Germinal center (tissue), 1 donor: Measurements from ENCODE around the gene CEP164.

Source experiments
- DNase-seq: peaks from one replicate; pipeline ENCODE4 v3.0.0; 2012; ENCODE audit warnings: mixed read lengths, low spot score

The CEP164 gene

GRCh38 chr11:117423046-117423575 is 95.5 kb downstream of the CEP164 start:
- DNase-seq = no peak

- no peak for DNase-seq
These were observed 97.1 kb downstream of the CEP164 start for GRCh38 chr11:117424781-117425180.

DNA sequence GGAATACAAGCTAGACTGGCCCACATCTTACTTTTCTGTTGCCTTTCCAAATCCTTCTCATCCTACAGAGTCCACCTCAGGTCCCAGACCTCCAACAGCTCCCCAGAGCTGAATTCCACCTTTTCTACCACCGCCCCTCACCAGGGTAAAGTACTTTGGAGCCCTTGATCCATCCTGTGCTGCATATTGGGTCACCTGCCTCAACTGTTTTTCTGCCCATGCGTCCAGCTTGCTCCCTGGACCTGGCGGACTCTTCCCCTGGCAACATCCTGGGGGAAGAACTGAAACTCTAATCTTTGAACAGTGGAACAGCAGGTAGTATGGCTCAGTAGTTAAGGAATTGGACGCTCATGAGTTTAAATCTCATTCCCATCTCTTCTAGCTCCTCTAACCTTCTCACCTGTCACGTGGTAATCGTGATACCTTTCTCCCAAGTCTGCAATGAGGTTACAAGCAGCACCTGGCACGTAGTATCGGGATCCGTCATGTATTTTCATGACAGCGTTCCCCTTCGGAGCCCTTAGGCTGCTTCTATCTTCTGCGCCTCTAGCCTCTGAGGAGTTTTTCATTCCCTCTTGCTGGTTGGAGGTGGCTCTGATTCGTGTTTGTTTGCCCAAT is 98.1 kb downstream of the CEP164 start:
- DNase-seq = no peak

GRCh38 chr11:117426297-117426685 is 98.6 kb downstream of the CEP164 start:
- DNase-seq = peak; percentile 67

DNA sequence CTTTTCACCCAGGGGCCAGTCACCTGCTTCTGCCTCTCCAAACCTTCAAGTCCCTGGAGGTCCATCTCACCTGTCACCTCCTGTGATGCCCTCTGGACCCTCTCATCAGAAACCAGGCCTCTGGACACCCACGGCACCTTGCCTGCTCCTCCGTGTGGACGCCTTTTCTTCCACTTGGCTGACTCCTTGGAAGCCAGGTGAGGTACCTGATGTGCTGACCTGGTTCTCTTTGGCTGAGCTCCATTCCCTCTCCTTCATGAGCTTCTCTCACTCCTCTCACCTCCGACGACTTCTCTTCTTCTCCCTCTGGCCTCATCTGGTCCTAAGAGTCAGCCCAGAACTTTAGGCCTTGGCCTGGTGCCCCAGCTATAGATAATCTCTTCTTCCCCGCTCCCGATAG is 99.3 kb downstream of the CEP164 start:
- no peak for DNase-seq

- no peak for DNase-seq
These were observed 99.8 kb downstream of the CEP164 start for GRCh38 chr11:117427356-117427874.

- DNase-seq = no peak
These were observed 100.7 kb downstream of the CEP164 start for GRCh38 chr11:117428186-117428855.

GRCh38 chr11:117428856-117429229 is 101.2 kb downstream of the CEP164 start:
- DNase-seq = no peak

GRCh38 chr11:117430293-117430955 is 102.8 kb downstream of the CEP164 start:
- DNase-seq = no peak

DNA sequence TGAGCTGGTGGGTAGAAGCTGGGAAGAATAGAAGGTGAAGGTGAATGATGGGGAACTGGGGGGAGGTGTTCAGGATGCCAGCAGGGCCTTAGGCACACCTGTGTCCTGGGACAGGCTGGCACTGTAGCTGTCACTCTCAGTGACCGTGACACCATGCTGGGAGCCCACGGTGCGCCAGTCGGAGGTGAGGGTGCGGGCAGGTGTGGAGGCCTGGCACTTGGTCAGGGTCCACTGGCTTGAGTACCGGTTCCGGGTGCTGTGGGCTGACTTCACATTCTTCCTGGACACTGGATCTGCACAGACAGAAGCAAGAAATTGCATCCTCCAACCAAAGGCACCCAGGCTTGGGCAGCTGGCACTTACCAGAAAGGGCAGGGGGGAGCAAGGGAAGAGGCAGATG is 103.8 kb downstream of the CEP164 start:
- no peak for DNase-seq

DNA sequence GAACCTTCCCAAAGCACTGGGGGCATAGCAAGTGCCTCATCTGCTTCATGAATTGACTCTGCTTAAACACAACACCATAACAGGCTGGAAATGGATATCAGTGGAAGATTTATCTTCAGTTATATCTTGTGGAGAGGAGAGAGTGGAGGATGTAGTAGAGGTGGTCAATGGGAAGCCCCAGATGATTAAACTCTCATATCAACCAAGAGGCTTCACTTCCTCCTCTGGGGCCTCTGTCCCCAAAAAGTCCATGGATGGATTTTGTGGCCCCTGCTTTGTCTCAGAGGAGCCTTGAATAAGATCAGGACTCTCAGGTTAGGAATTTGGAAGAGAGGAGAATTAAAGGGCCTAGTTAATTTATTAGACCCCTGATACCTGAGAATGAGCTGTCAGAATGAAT is 106.1 kb downstream of the CEP164 start:
- DNase-seq = no peak

GRCh38 chr11:117434481-117434880 is 106.8 kb downstream of the CEP164 start:
- DNase-seq = no peak

DNA sequence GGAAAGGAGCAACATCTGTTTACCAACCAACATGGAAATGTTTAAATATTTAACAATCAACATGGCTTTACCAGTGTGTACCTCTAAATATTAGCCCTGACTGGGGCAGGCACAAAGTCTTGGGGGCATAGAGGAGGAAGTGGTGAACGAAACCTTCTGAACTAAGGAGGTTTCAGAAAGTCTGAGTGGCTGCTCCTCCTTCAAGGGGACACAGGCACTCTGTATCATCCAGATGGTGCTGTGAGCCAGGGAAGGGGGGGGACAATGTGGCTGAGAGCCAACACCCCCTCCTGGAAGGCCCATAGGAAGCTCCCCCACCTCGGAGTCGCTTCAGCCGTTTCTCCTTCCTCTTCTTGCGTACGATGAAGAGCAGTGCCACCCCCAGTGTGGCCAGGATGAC is 107.7 kb downstream of the CEP164 start:
- no peak for DNase-seq

- no peak for DNase-seq
These were observed 109.6 kb downstream of the CEP164 start for GRCh38 chr11:117437041-117437790.

GRCh38 chr11:117437791-117438130 is 110.1 kb downstream of the CEP164 start:
- no peak for DNase-seq

DNA sequence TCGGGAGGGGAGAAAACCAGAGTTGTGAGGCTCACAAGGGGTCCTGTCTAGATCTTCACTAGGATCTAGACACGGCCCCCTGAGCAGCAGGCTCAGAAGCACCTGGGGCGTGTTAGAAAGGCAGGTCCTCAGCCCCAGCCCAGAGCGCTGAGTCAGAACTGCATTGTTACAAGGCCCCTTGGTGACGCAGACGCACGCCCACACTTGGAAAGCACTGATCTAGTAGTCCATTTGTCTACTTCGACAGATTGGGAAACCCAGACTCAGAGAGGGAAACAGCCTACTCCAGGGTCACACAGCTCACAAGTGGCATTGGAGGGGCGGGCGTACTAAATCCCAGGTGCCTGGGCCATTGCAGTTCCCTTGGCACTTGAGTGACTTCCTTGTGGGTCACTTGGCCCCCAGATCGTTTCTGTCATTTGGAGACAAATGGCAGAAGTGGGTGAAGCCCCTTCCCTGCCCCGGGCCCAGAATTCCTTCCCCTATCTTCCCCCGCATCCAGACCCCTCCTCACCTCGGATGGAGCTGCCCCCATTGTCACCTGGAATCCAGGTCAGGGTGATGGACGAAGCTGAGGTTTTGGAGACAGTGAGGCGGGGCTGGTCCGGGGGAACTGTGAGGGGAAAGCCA is 110.8 kb downstream of the CEP164 start:
- no peak for DNase-seq

- DNase-seq = no peak
These were observed 111.6 kb downstream of the CEP164 start for GRCh38 chr11:117439256-117439655.

GRCh38 chr11:117440258-117440657 is 112.6 kb downstream of the CEP164 start:
- DNase-seq = no peak

DNA sequence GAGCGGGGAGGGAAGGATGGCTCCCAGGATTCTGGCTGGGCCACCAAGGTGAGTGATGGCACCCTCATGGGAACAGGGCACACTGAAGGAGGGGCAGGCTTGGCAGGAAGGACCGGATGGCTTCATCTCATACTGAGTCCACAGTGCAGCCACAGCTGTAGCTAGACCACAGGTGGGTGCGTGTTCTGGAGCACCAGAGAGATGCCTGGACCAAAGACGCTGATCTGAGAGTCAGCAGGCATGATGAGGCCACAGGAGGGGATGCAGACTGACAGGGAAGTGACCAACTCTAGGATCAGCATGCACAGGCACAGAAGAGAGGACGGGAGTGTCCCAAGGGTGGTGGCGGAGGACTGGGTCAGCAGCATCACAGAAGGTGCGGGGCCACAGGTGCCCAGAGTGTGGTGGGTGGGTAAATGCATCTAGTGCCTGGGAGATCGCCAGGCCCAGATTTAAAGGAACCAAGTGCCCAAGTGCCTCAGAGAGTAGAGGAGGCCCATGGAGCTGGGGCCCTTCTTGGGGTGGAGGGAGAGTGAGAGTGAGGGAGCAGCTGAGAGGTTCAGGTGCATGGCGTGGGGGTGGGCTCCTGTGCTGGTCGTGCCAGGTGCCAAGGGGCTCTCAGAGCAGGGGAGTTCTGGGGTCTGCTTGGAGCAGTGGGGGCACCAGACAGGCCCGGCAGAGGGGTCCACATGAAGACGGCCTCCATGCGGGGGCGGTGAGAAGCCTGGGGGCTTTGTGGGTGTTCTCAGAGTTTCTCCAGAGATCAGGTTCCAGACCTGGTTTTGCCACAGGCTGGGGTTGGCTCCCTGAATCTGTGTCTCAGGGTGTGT is 113.7 kb downstream of the CEP164 start:
- no peak for DNase-seq

DNA sequence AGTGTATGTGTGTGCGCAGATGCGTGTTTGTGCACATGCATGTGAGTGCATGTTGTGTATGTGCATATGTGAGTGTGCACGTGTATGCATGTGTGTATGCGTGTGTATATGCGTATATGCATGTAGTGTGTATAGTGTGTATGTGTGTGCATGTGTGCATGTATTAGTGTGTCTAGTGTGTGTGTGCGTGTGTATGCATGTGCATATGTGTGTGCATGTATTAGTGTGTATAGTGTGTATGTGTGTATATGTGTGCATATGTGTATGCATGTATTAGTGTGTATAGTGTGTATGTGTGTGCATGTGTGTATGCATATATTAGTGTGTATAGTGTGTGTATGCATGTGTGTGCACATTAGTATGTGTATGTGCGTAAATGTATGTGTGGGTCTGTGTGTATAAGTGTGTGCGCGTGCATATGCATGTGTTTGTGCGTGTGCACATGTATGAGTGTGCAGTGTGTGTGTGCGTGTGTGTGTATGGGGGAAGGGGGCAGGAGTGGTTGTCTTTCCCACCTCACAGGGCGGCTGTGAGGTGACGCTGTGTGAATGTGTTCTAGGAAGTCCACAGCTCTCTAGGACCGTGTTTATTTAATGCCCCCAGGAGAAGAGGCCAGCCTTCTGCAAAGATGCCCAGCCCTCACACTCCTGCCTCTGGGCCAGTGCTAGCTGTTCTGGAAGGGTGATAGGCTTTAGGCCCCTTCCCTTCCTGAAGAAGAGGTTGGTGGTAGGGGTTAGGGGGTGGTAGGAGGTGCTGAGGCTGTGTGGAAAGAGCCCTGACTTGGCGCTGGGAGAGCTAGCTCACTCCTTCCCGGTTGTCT is 114.6 kb downstream of the CEP164 start:
- no peak for DNase-seq
